MM.1S (cell line): ENCODE data around the gene TMCO4.

Experiments used
- DNase-seq: peaks from one replicate; pipeline ENCODE4 v3.0.0-alpha.2; 2015
- H2AFZ ChIP-seq: fragments of 300-600 bp; sonication (generic); 2 replicates; pipeline ENCODE4 v1.6.0; 2016; ENCODE audit warnings: antibody characterized with exemption, low read length
- H3F3A ChIP-seq: fragments of 300-600 bp; sonication (generic); 2 replicates; pipeline ENCODE4 v1.6.1; 2016; ENCODE audit warnings: mild to moderate bottlenecking, antibody characterized with exemption, low read length, moderate library complexity, mixed read lengths; ENCODE audit not compliant: insufficient read depth
- H3K27ac ChIP-seq: fragments of 300-600 bp; sonication (generic); 2 replicates; pipeline ENCODE4 v1.5.1; 2016; ENCODE audit warnings: mild to moderate bottlenecking, low read length
- H3K27me3 ChIP-seq: fragments of 300-600 bp; sonication (generic); replicated peaks from 2 replicates; pipeline ENCODE4 v1.6.0; 2016; ENCODE audit warnings: low read length; ENCODE audit not compliant: insufficient read depth
- H3K36me3 ChIP-seq: fragments of 300-600 bp; sonication (generic); replicated peaks from 2 replicates; pipeline ENCODE4 v1.6.1; 2016; ENCODE audit warnings: mild to moderate bottlenecking, low read length, mixed read lengths; ENCODE audit not compliant: insufficient read depth
- H3K4me1 ChIP-seq: fragments of 300-600 bp; sonication (generic); 2 replicates; pipeline ENCODE4 v1.6.1; 2016; ENCODE audit warnings: low read length, mixed read lengths
- H3K4me2 ChIP-seq: fragments of 300-600 bp; sonication (generic); 2 replicates; pipeline ENCODE4 v1.6.0; 2016; ENCODE audit warnings: low read depth, low read length
- H3K4me3 ChIP-seq: fragments of 300-600 bp; sonication (generic); 2 replicates; pipeline ENCODE4 v1.5.1; 2016; ENCODE audit warnings: low read length, mixed read lengths
- H3K79me2 ChIP-seq: fragments of 300-600 bp; sonication (generic); 2 replicates; pipeline ENCODE4 v1.6.1; 2016; ENCODE audit warnings: mixed run types, low read length, mixed read lengths
- H3K9ac ChIP-seq: fragments of 300-600 bp; sonication (generic); 2 replicates; pipeline ENCODE4 v1.6.1; 2016; ENCODE audit warnings: low read length, mixed read lengths
- H3K9me2 ChIP-seq: fragments of 300-600 bp; sonication (generic); replicated peaks from 2 replicates; pipeline ENCODE4 v1.6.1; 2016; ENCODE audit warnings: mild to moderate bottlenecking, low read length, mixed read lengths; ENCODE audit not compliant: insufficient read depth
- H3K9me3 ChIP-seq: fragments of 300-600 bp; sonication (generic); replicated peaks from 2 replicates; pipeline ENCODE4 v1.6.1; 2016; ENCODE audit warnings: mild to moderate bottlenecking, low read length, mixed read lengths; ENCODE audit not compliant: insufficient read depth
- H4K20me1 ChIP-seq: fragments of 300-600 bp; sonication (generic); 2 replicates; pipeline ENCODE4 v1.6.1; 2016; ENCODE audit warnings: mild to moderate bottlenecking, low read length, moderate library complexity, mixed read lengths; ENCODE audit not compliant: insufficient read depth
- EZH2 ChIP-seq: fragments of 300-600 bp; sonication (generic); optimal IDR thresholded peaks from 2 replicates; pipeline ENCODE3; 2017; ENCODE audit warnings: low read depth, mild to moderate bottlenecking, antibody characterized with exemption, low read length, mixed read lengths
- EZH2phosphoT487 ChIP-seq: fragments of 300-600 bp; sonication (generic); IDR thresholded peaks from 2 replicates; pipeline ENCODE4 v1.6.1; 2018; ENCODE audit warnings: antibody characterized with exemption, low read length
- TF ChIP-seq, protein P1 (sequence below): fragments of 300-600 bp; sonication (generic); IDR thresholded peaks from 2 replicates; pipeline ENCODE4 v1.5.1; 2016; ENCODE audit warnings: antibody characterized with exemption, low read length, mixed read lengths

The TMCO4 gene

DNA sequence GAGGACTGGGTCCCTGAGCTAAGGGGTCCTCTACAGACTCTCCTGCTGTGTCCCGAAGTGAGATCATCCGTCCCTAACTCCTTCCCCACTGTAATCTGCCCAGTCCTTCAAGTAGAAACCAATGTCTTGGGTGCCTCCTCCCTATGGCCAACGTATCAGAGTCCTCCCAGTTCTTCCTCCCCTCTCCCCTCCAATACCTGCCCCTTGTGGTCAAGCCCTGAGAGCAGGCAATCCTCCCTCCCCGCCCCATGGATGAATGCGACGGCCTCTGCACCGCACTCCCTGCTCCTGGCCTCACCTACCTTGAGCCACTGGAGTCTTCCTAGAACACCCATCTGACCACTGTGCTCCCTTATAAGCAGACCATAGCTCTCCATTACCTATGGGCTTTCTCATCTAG lies 103.9 kb downstream of the TMCO4 start:
- H3K36me3 ChIP-seq, result no peaks in the 10 kb centered on the region
- H2AFZ ChIP-seq, result no peak overlapping the region
- no peak overlapping the region for H3K4me3 ChIP-seq
- no peaks in the 10 kb centered on the region for H3K79me2 ChIP-seq
- H3K27ac ChIP-seq, result no peak overlapping the region
- no peak overlapping the region for H3K9ac ChIP-seq
- no peaks in the 10 kb centered on the region for H3K9me2 ChIP-seq
- TF ChIP-seq EZH2 (no peak), EZH2phosphoT487 (no peak)
- TF ChIP-seq, protein P1, sequence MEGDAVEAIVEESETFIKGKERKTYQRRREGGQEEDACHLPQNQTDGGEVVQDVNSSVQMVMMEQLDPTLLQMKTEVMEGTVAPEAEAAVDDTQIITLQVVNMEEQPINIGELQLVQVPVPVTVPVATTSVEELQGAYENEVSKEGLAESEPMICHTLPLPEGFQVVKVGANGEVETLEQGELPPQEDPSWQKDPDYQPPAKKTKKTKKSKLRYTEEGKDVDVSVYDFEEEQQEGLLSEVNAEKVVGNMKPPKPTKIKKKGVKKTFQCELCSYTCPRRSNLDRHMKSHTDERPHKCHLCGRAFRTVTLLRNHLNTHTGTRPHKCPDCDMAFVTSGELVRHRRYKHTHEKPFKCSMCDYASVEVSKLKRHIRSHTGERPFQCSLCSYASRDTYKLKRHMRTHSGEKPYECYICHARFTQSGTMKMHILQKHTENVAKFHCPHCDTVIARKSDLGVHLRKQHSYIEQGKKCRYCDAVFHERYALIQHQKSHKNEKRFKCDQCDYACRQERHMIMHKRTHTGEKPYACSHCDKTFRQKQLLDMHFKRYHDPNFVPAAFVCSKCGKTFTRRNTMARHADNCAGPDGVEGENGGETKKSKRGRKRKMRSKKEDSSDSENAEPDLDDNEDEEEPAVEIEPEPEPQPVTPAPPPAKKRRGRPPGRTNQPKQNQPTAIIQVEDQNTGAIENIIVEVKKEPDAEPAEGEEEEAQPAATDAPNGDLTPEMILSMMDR, result no peak
- no peaks in the 10 kb centered on the region for H3K9me3 ChIP-seq
- no peaks in the 10 kb centered on the region for H3K27me3 ChIP-seq
- DNase-seq, result no peak
- H3F3A ChIP-seq, result no peaks in the 10 kb centered on the region
- no peak overlapping the region for H3K4me2 ChIP-seq
- H3K4me1 ChIP-seq, result no peaks in the 10 kb centered on the region
- no peaks in the 10 kb centered on the region for H4K20me1 ChIP-seq

DNA sequence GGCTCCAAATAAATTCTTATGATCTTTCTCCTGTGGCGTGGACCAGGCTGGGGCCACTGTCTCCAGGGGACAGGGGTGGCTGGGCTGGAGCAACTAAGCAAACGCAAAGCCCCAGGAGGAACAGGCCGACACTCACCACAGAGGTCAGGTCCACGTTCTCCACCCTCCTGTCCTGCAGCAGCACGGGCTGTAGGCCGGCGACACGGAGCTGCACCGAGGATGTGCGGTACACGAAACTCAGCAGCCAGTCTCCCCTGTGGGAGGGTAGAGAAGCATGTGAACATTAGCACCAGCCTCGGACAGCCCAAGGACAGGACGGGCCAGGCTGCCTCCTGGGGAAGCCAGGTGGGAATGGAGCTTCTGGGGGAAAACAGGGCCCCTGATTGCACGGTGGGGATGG lies 105.4 kb downstream of the TMCO4 start:
- Histone ChIP-seq H3K36me3 (no peaks in the 10 kb centered on the region), H3K9ac (no peak overlapping the region), H4K20me1 (no peaks in the 10 kb centered on the region), H3K27me3 (no peaks in the 10 kb centered on the region), H3K9me2 (no peaks in the 10 kb centered on the region), H3F3A (no peaks in the 10 kb centered on the region), H3K9me3 (no peaks in the 10 kb centered on the region), H3K27ac (no peak overlapping the region), H3K4me2 (no peak overlapping the region), H3K4me1 (no peaks in the 10 kb centered on the region), H3K79me2 (no peaks in the 10 kb centered on the region), H2AFZ (no peak overlapping the region), H3K4me3 (no peak overlapping the region)
- TF ChIP-seq, protein P1, result no peak
- TF ChIP-seq EZH2phosphoT487 (no peak), EZH2 (no peak)
- no peak for DNase-seq

DNA sequence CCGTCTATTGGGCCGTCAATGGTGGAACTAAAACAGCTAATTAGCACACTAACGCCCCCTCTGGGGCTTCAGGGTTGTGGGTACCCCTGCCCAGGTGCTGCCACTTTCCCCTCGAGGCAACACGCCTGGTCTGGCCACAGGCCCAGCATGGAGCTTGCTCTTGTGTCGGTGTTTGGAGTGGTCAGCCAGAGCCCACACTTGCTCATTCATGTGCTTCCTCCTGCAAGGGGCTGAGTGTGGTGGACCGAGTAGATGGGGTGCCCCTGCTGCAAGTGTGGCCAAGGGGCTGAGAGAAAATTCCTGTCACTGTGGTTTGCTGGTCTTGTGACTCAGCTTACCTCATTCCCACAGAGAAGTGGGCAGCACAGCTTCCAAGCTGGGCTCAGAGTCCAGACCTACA lies 109.4 kb downstream of the TMCO4 start:
- Histone ChIP-seq H3K9me2 (no peaks in the 10 kb centered on the region), H3K9me3 (no peaks in the 10 kb centered on the region)

DNA sequence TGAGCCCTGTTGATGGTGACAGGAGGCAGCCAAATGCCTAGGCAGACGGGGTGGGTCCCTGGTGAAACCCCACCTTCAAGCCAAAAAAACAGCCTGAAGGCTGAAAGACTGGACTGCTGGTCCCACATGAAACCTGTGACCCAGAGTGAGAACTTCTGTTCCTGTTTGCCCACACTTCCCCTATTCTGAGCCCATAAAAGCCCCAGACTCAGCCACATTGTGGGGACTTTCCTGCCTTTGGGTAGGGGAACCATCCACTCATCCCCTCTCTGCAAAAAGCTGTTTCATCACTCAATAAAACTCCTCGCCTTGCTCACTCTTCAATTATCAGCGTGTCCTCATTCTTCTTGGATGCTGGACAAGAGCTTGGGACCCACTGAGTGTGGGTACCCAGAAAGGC lies 109.9 kb downstream of the TMCO4 start:
- Histone ChIP-seq H3K9me3 (no peaks in the 10 kb centered on the region), H3K4me1 (no peaks in the 10 kb centered on the region), H3K4me2 (no peak overlapping the region), H3K27me3 (no peaks in the 10 kb centered on the region), H3K9me2 (no peaks in the 10 kb centered on the region), H3K36me3 (no peaks in the 10 kb centered on the region), H3K9ac (no peak overlapping the region), H2AFZ (no peak overlapping the region), H3K79me2 (no peaks in the 10 kb centered on the region), H4K20me1 (no peaks in the 10 kb centered on the region), H3F3A (no peaks in the 10 kb centered on the region), H3K4me3 (no peak overlapping the region), H3K27ac (no peak overlapping the region)
- DNase-seq, result no peak
- TF ChIP-seq, protein P1, result no peak

More for the DNA sequence above, 109.4 kb downstream of the TMCO4 start:
- Histone ChIP-seq H3K4me2 (no peak overlapping the region), H3K4me1 (no peaks in the 10 kb centered on the region), H4K20me1 (no peaks in the 10 kb centered on the region), H3K4me3 (no peak overlapping the region), H3K27ac (no peak overlapping the region), H3K36me3 (no peaks in the 10 kb centered on the region), H3K9ac (no peak overlapping the region), H2AFZ (no peak overlapping the region), H3K27me3 (no peaks in the 10 kb centered on the region), H3K79me2 (no peaks in the 10 kb centered on the region), H3F3A (no peaks in the 10 kb centered on the region)
- no peak for DNase-seq
- no peak for TF ChIP-seq EZH2
- TF ChIP-seq EZH2phosphoT487, result no peak
